Stimulated activated CD8-positive, alpha-beta memory T cell treated with anti-CD3 and anti-CD28 coated beads, Interleukin-4, amount 100 ng/mL, for 24 hours (primary cell): ENCODE data around the gene FAM20A.
"Not testable (repeated sequence)": the region's sequence is repeated elsewhere in the genome, so short reads cannot be mapped to it uniquely, and the experiment has no call there.

Experiments used
- DNase-seq: peaks from one replicate; pipeline ENCODE4 v3.0.0-alpha.2; 2020; ENCODE audit warnings: low read depth

FAM20A gene

DNA sequence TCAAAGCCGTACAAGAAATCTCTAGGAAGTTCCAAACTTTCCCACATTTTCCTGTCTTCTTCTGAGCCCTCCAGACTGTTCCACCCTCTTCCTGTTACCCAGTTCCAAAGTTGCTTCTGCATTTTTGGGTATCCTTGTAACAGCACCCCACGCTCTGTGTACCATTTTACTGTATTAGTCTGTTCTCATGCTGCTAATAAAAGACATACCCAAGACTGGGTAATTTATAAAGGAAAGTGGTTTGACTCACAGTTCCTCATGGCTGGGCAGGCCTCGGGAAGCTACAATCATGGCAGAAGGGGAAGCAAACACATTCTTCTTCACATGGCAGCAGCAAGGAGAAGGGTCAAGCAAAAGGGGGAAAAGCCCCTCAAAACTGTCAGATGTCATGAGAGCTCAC, 82.1 kb downstream of the FAM20A start:
- DNase-seq, result not testable (repeated sequence)

DNA sequence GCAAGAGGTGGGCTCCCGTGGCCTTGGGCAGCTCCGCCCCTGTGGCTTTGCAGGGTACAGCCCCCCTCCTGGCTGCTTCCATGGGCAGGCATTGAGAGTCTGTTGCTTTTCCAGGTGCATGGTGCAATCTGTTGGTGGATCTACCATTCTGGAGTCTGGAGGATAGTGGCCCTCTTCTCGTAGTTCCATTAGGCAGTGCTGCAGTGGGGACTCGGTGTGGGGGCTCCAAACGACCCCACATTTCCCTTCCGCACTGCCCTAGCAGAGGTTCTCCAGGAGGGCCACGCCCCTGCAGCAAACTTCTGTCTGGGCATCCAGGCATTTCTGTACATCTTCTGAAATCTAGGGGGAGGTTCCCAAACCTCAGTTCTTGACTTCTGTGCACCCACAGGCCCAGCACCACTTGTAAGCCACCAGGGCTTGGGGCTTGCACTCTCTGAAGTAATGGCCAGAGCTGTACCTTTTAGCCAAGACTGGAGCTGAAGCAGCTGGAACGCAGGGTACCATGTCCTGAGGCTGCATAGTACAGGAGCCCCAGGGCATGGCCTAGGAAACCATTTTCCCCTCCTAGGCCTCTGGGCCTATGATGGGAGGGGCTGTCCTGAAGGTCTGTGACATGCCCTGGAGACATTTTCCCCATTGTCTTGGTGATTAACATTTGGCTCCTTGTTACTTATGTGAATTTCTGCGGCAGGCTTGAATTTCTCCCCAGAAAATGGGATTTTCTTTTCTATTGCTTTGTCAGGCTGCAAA, 82.9 kb downstream of the FAM20A start:
- no peak for DNase-seq

DNA sequence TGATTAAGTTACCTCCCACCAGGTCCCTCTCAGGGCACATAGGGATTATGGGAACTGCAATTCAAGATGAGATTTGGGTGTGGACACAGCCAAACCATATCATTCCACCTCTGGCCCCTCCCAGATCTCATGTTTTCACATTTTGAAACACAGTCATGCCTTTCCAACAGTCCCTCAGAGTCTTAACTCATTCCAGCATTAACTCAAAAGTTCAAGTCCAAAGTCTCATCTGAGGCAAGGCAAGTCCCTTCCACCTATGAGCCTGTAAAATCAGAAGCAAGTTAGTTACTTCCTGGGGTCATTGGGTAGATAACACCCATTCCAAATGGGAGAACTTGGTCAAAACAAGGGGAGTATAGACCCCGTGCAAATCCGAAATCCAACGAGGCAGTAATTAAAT, 83.6 kb downstream of the FAM20A start:
- DNase-seq, result not testable (repeated sequence)

DNA sequence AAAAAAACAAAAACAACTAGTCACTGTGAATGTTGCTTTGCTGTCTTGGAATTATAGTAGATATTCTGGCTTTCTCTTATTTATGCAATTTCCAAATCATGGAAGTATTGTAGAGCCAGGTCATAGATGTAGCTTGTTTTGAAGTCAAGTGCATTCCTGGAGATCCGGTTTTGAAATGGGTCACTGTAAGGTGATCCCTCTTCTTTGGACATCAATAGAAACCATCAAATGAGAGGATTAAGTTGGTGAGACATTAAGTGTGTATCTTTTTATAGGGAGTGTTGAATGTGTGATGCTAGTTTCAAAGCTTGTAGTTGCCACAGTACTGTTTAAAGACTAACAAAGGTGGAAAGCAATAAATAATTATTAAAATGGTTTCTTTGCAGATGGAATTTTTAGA, 84.4 kb downstream of the FAM20A start:
- DNase-seq, result no peak

DNA sequence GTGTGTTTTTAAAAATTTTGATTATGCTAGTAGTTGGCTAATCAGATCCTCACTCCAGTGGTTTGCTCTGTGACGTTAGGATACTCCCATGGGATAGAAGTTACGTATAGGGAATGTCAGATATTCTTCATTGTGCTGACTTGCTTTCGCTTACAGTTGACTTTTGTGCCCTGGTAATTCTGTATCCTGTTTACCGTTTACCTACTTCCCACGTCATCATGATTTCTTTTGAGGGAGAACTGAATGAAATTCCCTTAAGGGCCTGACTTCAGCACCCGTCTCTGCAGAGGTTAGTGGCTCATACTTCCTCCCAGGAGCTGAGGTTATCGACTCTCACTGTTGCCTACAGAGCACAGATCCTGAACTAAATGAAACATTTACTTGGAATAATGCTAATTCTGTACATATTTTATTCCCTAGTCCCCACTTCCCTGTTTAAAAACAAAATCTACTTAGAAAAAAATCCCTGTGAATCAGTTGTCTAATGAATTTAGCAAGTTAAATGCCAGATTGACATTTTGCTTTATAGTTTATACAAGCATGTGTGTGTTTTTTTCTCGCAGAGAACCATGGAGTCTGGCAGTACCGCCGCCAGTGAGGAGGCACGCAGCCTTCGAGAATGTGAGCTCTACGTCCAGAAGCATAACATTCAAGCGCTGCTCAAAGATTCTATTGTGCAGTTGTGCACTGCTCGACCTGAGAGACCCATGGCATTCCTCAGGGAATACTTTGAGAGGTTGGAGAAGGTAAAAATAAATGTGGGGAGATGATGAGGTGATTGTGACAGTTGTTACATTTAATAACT, 86.1 kb downstream of the FAM20A start:
- no peak for DNase-seq

DNA sequence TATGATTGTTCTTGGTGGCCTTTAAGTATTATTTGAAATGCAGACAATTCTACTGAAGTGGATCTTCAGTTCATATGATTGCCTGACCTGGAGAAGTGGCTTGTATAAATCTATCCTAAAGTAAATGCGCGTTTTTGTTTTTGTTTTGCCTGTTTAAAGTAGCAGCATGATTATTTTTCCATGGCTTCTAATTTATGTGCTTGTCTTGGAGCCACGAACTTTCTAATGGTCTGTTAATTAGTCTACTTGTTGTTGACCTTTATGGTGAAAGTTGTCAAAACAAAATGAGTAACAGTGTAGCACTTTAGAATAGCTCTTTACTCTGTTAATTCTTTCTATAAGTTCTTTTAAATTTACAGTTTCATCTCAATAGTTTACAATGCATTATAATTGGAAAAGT, 87.2 kb downstream of the FAM20A start:
- no peak for DNase-seq

DNA sequence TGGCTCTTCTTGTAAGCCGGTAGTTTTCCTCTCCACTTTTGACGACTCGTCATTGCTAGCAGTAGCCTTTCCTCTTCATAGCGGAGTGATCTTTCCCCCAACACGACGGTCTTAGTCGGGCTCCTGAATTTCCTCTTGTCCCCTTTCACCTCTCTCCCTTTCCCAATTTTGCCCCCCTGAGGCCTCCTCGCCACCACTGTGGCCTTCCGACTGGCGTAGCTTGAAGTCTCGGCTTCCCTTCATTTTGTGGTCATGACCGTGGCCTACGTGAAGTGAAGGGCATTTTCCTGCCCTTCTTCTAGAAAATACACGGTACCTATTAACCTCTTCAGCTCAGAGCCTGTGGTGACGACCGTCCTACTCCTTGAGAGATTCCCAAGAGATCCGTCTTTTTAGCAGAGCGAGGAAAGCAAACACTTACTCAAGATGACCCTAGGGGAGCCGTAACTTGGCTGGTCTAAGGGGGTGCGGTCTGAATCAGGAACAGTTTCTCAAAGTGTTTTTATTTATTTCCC, 88.2 kb downstream of the FAM20A start:
- no peak for DNase-seq

DNA sequence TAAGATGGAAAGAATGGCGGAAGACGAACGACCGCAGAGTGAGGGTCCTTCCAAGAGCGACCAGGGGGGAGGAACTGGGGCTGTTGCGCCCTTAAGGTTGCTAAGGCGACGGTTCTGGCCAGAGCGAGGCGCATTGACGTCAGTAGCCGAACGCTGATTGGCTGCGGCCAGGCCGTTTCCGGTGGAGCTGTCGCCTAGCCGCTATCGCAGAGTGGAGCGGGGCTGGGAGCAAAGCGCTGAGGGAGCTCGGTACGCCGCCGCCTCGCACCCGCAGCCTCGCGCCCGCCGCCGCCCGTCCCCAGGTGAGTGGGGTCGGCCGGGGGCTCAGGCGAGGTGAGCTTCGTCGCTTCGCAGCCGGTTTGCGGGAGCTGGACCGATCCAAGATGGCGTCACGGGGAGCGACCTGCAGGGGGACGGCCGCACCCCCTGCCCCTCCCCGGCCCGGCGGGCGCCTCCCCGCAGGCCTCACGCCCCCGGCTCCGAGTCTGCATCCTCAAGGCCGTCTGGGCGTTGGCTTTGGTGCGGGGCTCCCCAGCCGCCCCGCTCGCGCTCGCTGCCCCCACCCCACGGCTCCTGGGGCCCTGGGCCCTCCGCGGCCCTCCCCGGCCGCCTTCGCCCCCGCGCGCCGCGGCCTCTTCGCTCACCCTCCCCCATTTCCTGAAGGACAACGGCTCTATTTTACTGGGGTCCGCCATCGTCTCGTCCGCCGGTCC, 88.8 kb downstream of the FAM20A start, which contains the start of gene PRKAR1A:
TSS of gene PRKAR1A (plus strand) at position 184 of the 713 bp plus-strand sequence. CDS start 2,970 bp downstream, outside the sequence.
- DNase-seq, result peak; percentile 88

DNA sequence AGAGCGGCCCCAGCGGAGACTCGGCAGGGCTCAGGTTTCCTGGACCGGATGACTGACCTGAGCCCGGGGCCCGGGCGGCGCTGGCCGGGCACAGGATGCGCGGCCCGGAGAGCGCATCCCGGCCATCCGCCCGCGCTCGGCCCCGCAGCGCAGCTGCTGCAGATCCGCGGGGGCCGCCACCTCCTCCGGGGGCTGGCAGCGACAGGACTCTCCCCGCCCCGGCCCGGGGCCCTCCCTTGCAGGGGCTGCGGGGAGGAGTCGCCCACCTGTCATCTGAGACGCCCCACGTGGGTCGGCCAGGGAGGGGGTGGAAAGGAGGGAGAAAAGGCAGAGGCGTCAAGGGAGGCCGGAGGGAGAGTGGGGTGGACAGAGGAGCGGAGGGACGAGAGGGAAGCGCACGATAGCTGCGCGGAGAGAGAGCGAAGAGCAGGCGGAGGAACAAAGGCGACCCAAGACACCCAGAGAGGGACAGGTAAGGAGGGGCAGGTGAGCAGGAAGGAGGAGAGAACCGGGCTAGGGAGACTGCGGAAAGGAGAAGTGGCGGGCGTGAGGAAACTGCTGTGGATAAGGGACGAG, 89.4 kb downstream of the FAM20A start:
- DNase-seq, result peak; percentile 64

DNA sequence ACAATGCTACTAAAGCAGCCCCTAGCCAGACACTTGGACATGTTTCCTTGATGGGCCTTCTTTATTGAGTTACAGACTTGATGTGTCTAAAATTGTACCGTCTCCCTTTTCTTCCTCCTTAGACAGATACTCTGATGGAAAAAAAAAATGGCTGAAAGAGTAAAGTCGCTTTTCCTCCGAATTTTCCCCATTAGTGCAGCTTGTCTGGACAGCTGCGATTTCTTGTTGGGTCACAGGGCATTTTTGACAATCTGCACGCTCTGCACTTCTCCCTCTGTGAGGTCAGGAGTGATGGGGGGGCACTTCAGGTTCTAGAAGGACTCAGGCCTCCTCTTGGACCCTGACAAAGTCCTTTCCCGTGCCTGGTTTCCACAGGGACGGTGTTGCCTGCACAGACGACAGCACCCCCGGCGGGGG, 89.9 kb downstream of the FAM20A start:
- no peak for DNase-seq

DNA sequence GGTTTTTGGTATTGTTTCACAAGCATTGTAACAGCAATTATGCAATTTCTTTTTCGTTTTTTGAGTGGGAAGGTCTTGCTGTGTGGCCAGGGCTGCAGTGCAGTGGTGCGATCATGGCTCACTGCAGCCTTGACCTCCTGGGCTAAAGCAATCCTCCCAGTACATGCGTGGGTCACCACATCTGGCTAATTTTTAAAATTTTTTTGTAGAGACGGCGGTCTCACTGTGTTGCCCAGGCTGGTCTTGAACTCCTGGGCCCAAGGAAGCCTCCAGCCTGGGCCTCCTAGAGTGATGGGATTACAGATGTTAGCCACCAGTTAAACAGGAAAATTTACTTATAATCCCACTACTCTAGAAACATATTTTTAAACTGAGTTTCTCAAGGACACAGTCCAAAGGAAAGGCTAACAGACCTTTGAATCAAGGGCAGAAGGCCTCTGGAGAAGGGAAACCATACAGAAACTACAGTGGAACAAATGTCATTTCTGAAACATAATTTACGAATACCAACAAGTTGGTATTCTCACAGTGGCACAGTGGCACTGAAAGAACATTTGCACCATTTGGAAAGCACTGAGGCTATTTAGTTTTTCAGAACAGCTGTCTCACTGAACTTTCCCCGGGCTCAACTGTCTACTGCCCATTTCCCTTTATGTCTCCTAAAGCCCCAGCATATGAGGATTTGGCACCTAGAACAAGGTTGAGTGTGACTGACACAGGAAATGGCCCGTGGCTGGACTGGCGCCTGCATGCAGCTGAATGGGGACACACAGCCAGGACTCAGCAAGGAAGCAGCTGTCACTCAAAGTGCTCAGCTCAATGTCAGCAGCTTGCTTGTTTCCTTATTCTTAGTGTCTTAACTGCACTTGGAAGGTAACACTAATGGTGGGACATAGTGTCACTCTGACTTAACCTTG, 91.8 kb downstream of the FAM20A start:
- no peak for DNase-seq

DNA sequence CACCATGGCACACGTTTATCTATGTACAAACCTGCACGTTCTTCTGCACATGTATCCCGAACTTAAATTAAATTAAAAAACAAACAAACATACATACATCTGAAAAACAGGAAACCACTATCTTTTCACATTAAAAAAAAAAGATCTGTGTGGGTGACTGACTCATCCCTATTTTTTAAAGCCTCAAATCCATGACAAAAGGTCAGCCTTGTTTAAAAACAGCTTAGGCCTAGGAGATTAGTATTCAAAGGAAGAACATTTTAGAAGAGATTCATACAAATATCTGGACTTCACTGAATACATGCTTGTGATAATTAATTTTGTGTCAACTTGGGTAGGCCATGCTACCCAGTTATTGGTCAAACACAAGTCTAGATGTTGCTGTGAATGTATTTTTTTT, 93.6 kb downstream of the FAM20A start:
- no peak for DNase-seq

DNA sequence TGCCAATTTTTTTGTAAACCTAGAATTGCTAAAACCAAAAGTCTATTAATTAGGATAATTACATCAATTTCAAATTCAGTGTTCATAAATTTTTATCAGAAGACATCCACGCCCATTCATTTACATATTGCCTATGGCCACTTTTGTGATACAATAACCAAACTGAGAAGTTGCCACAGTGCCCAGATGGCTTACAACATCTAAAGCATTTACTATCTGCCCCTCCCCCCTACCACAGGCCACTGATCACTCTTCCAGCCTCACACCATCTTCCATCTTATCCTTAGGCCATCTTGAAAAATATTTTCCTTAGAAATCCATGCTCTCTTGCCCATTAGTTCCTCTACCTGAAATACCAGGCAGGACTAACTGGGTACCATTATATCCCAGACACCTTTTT, 95.2 kb downstream of the FAM20A start:
- no peak for DNase-seq

DNA sequence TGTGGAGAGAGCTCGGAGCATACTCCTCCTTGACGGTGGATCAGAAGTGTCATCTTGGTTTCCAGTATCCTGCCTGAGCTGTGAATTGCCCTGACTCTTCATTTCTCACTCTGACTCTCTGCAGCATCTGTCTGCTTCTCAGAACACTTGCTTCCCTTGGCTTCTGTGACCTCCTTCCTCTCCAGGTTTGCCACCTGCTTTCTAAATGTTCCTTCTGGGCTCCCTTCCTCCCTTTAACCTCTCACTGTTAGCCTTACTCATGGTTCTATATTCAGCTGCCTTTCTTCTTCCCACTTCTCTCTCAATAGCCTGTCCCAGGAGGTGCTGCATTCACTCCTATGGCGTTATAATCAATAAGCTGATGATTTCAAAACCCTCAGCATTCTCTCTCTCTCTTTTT, 100.1 kb downstream of the FAM20A start:
- no peak for DNase-seq

DNA sequence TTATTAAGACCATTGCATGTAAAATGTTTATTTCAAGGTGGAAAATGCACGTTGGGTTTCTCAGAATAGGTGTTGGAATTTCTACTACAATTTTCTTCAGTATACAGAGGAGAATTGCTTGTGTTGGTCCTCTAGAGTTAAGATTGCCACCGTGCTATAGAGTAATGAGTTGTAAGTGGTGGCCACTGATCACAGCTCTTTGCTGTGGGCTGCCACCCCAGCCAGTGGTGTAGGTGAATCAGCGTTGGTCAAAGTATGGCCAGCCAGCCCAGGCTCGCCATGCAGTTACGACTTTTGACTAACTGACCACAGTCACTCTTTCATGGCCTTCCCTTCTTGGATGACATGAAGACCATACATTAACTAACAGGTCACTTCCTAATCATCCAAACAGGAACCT, 101.6 kb downstream of the FAM20A start:
- no peak for DNase-seq

DNA sequence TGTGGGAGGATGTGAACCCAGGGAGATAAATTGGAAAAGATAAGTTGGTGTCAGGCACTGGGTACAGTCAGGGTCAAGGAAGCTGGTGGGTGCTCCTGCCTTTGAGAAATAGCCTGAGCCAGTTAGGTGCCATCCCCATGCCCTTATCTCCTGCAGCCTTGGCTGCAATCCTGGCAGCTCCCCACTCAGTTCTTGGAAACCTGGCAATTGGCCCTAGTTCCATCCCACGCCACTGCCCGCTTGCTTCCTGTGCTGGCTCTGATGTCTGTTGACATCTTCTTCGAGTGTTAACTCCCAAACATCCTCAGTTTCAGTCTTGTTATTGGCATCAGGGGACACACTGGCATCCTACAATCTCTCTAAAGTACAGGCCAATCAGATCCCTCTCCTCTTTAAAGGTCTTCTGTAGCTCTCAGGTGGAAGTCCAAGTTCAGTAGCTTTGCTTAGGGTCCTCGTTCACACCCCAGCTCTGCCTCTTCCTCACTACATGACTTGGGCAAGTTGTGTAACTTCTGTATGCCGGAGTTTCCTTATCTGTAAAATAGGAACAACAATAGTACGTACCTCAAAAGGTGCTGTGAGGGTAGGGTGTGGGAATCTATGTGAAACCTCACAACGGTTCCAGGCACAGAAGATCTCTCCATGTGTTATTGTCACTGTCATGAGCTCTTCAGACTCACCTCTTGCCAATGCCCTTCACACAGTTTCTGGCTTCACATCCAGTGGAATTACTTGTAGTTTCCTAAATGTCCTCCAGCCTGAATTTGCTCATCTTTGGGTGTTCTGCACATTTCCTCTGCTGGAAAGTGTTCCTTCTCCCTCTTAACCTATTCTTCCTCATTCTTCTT, 102.5 kb downstream of the FAM20A start:
- DNase-seq, result no peak

DNA sequence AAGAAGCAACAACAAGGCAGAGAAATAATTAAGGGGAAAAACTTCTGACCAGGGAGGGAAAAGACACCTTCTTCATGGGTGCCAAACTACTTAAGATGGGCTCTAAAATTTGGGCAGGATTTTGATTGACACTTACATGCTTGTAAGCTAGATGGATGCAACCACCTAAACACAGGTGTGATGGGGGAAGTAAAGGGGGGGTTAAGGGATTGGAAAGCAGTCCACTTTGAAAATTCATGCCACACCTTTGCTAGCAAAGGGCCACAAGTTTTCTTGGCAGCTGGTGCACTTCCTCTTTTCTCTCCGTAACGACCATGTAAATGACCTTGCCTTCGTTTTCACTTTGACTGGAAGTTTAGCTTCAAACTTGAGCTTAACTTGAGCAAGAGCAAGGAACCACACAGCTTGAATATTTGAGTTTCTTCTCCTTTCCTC, 103.3 kb downstream of the FAM20A start:
- no peak for DNase-seq

DNA sequence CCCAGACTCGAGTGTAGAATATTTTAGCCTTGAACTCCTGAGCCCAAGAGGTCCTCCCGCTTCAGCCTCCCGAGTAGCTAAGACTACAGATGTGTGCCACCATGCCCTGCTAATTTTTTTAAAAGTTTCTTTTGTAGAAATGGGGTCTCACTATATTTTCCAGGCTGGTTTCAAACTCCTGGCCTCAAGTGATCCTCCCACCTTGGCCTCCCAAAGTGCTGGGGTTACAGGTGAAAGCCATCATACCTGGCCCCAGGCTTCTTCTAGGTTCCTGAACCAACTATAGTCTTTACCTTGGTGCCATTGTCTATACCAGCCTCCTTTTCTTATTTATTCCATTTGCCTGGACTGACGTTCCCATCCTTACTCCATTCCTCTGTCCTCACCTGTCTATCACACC, 106.1 kb downstream of the FAM20A start:
- DNase-seq, result no peak

DNA sequence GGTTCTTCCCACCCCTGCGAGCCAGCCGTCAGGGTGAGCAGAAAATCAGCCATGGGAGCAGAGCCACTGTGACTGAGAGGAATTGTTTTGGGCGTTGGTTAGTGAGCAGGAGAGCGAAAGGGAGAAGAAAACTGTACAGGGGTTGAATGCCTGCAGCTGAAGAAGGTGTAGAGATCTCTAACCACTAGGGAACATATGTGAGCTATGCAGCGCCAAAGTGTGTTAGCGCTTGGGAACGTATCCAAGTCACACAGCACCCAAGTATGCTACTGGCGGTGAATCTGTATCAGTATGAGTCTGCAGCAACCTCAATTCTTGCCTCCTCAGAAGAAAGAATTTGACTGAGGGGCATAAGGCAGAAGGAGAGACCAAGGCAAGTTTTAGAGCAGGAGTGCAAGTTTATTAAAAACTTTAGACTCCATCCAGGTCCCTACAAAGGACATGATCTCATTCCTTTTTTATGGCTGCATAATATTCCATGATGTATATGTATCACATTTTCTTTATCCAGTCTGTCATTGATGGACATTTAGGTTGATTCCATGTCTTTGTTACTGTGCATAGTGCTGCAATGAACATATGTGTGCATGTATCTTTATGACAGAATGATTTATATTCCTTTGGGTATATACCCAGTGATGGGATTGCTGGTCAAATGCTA, 108.6 kb downstream of the FAM20A start:
- not testable (repeated sequence) for DNase-seq
